Heart right ventricle (tissue), 16 donors: ENCODE results near the gene PPIL1. TPM values are rescaled to one million over a fixed set of nuclear protein-coding genes. Genes with fewer than 3 reads are reported as not detected.
A peak's percentile ranks its signal among the peaks of the same experiment; 100 is the strongest.

ENCODE experiments used
- ATAC-seq, 8 donors: fragments of 200-7000 bp; cut with Tn5 transposase; one replicate each; pipeline ENCODE4 v1.9.1; 2020; ENCODE audit warnings: mild to moderate bottlenecking in 8 of 8, moderate library complexity in 8 of 8, moderate number of reproducible peaks in 1 of 8
- DNase-seq, 2 donors: peaks; one replicate each; pipeline ENCODE4 v3.0.0-alpha.2; 2020
- H3K27ac ChIP-seq, 10 donors: fragments of 200-600 bp; sonication (generic) in 2 of 10; one replicate each; pipeline versions ENCODE4 v1.5.0 to v1.8.0; 2020 to 2022; ENCODE audit warnings: mild to moderate bottlenecking in 3 of 10
- H3K27me3 ChIP-seq, 7 donors: fragments of 200-600 bp; one replicate each; pipeline ENCODE4 v1.8.0; 2021 to 2022; ENCODE audit warnings: mild to moderate bottlenecking in 2 of 7
- H3K36me3 ChIP-seq, 9 donors: fragments of 200-600 bp; sonication (generic) in 1 of 9; one replicate each; pipeline versions ENCODE4 v1.5.0 to v1.8.0; 2020 to 2022; ENCODE audit warnings: mild to moderate bottlenecking in 2 of 9
- H3K4me1 ChIP-seq, 9 donors: fragments of 200-600 bp; sonication (generic) in 1 of 9; one replicate each; pipeline versions ENCODE4 v1.5.0 to v1.8.0; 2020 to 2022; ENCODE audit warnings: mild to moderate bottlenecking in 4 of 9
- H3K4me3 ChIP-seq, 10 donors: fragments of 200-600 bp; sonication (generic) in 2 of 10; one replicate each; pipeline versions ENCODE4 v1.5.0 to v1.8.0; 2020 to 2022; ENCODE audit warnings: mild to moderate bottlenecking in 7 of 10, moderate library complexity in 2 of 10
- H3K9me3 ChIP-seq, 11 donors: fragments of 200-600 bp in 10 of 11; sonication (generic) in 2 of 11; one replicate each; pipeline versions ENCODE4 v1.5.0 to v1.8.0; 2013 to 2022; ENCODE audit warnings: mild to moderate bottlenecking in 2 of 11, control low read depth in 1 of 11, moderate library complexity in 1 of 11
- CTCF ChIP-seq, 9 donors: fragments of 200-600 bp; sonication (generic) in 2 of 9; IDR thresholded peaks; one replicate each; pipeline versions ENCODE4 v1.5.0 to v1.8.0; 2021 to 2022; ENCODE audit warnings: antibody characterized with exemption in 9 of 9, mild to moderate bottlenecking in 5 of 9, moderate library complexity in 1 of 9
- WGBS, 2 donors: extraction: QIAGEN DNeasy Blood & Tissue Kit; methylation state at CpG; one replicate each; pipeline ENCODE4 v1.1.7; 2013; ENCODE audit warnings: inconsistent platforms in 1 of 2; 5-methylcytosine and 5-hydroxymethylcytosine counted together
- intact Hi-C, 10 donors: fragments of 100-400 bp; cut with DNase I; formaldehyde crosslinking; loops; one replicate each; pipeline versions ENCODE4 v1.11.1 to v1.14.2; 2022
- long read RNA-seq, 3 donors: library from polyadenylated mRNA; unstranded; transcript quantifications; one replicate each; pipeline ENCODE4 v2.0.0, GENCODE V29; 2020 to 2021
- polyA plus RNA-seq, 2 donors: library from polyadenylated mRNA; stranded (reverse); fragments of 200-250 nt; gene quantifications; one replicate each; pipeline ENCODE4 v1.2.3, GENCODE V29; 2013
- total RNA-seq, 10 donors: library from RNA; stranded (reverse); fragmentation: NEBNext Ultra II Directional in 3 of 10; extraction: Animal tissue kit (Norgen Biotek cat#: 25700) in 3 of 10; gene quantifications; one replicate each; pipeline versions ENCODE4 v1.2.1 to v1.2.4, GENCODE V29; 2021 to 2023
- donor health status: Arrhythmogenic right ventricular cardiomyopathy.
- donor health status: ischemic (EF 13 %, LVEDD 7.1; RV severe dilation, severe dysfunction).
- donor health status: healthy with polysubstance abuse.
- donor health status: DM: no; HTN: yes; CAD: no.
- donor health status: DM: no; HTN: no; CAD: no.
- donor health status: ischemic (EF 25% LVEDD 6.9; RV normal size, moderate dysfunction).
- donor health status: ischemic (EF 25% LVEDD 5.7; RV mildly dilated, moderate dysfunction).
- donor health status: healthy.
- donor health status: DM: yes; HTN: yes; CAD: no.
- donor health status: Ischemic cardiomyopathy.
- donor health status: ischemic (EF 35%, LVEDD 5.7; RV mildly dilated, moderate dysfunction).
- donor health status: nonischemic (EF 11% LVEDD 7.7; RV severe dilation, severe dysfunction).
- donor health status: DM: yes; HTN: yes; CAD: no.
- donor health status: PGD.
- donor health status: ischemic (EF 29% LVEDD 5.4; RV normal size, mild dysfunction).
- donor health status: nonischemic (EF 23%, LVEDD 6.1; RV moderate dilation, normal function).

Gene PPIL1
- total RNA-seq (100 to 1,000 TPM in 2 of 10 donors, 10 to 100 TPM in 8; 34.5 to 106 (median 49.2) TPM), polyA plus RNA-seq (10 to 100 TPM; 21.1 to 50.3 TPM)
- long read RNA-seq, donor 1, transcript PPIL1-201 (4 exons, 1,739 nt): major isoform, 33 of 66 reads
- long read RNA-seq, donor 1, partial matches to known transcripts: 27 of 66 reads
- long read RNA-seq, donor 1, other reads (novel, unspliced or antisense): 3 of 66 reads
- long read RNA-seq, donor 2, transcript PPIL1-201 (4 exons, 1,739 nt): major isoform, 25 of 44 reads
- long read RNA-seq, donor 2, partial matches to known transcripts: 17 of 44 reads
- long read RNA-seq, donor 2, other reads (novel, unspliced or antisense): 2 of 44 reads
- long read RNA-seq, donor 3, transcript PPIL1-201 (4 exons, 1,739 nt): major isoform, 74 of 139 reads
- long read RNA-seq, donor 3, partial matches to known transcripts: 59 of 139 reads
- long read RNA-seq, donor 3, other reads (novel, unspliced or antisense): 2 of 139 reads

DNA sequence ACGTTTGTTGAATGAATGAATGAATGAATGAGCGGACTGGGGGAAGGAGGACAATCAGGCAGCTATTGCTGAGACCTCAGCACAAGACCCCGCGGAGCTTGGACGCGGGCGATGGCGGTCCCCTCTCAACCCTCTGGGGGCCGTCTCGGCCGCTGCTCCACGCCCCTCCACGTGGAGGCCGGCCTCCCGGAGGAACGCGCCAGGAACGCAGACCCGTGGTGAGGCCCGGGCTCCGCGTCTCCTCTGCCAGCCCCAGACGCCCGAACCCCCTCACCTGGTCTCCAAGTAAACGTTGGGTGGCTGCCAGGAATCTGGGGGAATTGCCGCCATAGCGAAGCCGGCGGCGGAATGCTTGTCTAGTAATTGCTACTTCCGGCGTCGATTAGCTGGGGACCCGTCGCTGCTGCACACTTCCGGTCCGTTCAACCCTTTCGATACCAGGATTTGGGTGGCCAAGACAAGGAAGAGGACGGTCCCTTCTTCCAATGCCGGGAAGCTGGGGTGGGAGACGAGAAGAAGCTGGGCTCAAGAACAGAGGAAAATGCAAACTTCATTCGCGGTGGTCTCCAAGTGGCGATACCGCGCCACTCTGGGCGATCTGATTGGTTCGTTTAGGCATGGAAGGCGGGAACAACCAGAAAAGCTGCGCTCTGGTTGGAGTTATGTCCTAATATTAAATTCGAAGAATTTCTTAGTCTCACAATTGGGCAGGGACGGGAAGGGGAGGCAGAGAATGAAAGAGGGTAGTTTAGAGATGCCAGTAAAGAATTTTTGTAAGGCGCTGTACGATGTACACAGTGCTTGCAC lies at the start of gene PPIL1:
Gene PPIL1, minus strand, starts transcription at position 361 of the 807 bp plus-strand sequence. Its CDS starts 31 bp downstream, at position 330.
- DNase-seq (peak; percentile 77 to 89), ATAC-seq (peak; percentile 88 to 95 (median 92))
- Histone ChIP-seq H3K27ac (peak within 1 kb of the TSS; percentile 37 to 98 (median 92)), H3K4me1 (peaks cover 2 to 37% (median 17%) of the 10 kb centered on the region in 9 donors), H3K36me3 (peaks cover 0 to 21% (median 0%) of the 10 kb centered on the region in 9 donors), H3K27me3 (no peaks in the 10 kb centered on the region), H3K9me3 (no peaks in the 10 kb centered on the region), H3K4me3 (peak within 1 kb of the TSS; percentile 45 to 94 (median 83))
- TF ChIP-seq CTCF (IDR thresholded peaks at IDR 0.05): no peak
- 0% methylated on average over 50 to 54 of the region's 54 CpGs for WGBS, 2 donors
- intact Hi-C loops: loop anchor here in 1 of 10 donors (10.0 kb wide), 1 partner anchor 340 kb away; no protein-coding TSS in a partner anchor

- intact Hi-C loops: no loop called here
- Histone ChIP-seq H3K27ac (peak overlapping the region in 1 of 10 donors; percentile 54), H3K4me3 (no peak overlapping the region), H3K4me1 (peaks cover 0 to 37% (median 23%) of the 10 kb centered on the region in 9 donors), H3K9me3 (no peaks in the 10 kb centered on the region), H3K27me3 (no peaks in the 10 kb centered on the region), H3K36me3 (peaks cover 0 to 71% (median 26%) of the 10 kb centered on the region in 9 donors)
- no peak for TF ChIP-seq CTCF (IDR thresholded peaks at IDR 0.05)
- 88 to 91% methylated on average over 4 of the region's 4 CpGs for WGBS, 2 donors
- no peak for DNase-seq
- no peak for ATAC-seq
Observed at GRCh38 chr6:36924131-36924530, 49.5 kb upstream of the PPIL1 start.

GRCh38 chr6:36920546-36920945 lies 45.9 kb upstream of the PPIL1 start:
- ATAC-seq (peak in 1 of 8 donors; percentile 13), DNase-seq (no peak)
- no peaks in the 10 kb centered on the region for H3K27me3 ChIP-seq
- H3K27ac ChIP-seq: peak overlapping the region in 7 of 10 donors; percentile 7 to 91 (median 57)
- intact Hi-C loops: no loop called here
- H3K9me3 ChIP-seq: no peaks in the 10 kb centered on the region
- H3K36me3 ChIP-seq: peaks cover 0 to 100% (median 39%) of the 10 kb centered on the region in 9 donors
- H3K4me1 ChIP-seq: peaks cover 8 to 42% (median 25%) of the 10 kb centered on the region in 9 donors
- TF ChIP-seq CTCF (IDR thresholded peaks at IDR 0.05): no peak
- no peak overlapping the region for H3K4me3 ChIP-seq
- WGBS, 2 donors: 76 to 84% methylated on average over 5 of the region's 5 CpGs

DNA sequence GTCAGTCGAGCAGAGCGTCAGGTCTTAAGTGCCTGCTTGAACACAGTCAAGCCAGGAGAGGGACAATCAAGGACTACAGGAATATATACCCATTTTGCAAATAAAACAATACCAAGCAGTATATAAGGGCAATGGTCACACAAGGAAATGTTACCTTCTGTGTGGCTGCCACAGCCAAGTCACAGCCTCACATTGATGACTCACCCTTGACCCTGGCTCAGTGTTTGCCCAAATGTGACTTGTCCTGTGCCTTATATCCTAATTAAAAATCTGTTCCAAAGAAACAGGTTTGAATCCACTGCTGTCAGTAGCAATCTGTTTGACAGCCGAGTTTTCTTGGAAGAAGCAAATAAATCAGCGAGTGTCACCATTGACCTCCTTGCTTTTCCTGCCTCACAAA lies 45.4 kb upstream of the PPIL1 start:
- intact Hi-C loops: no loop called here
- H3K27ac ChIP-seq: peak overlapping the region in 9 of 10 donors; percentile 7 to 91 (median 35)

More for the DNA sequence above, 45.4 kb upstream of the PPIL1 start:
- WGBS, 2 donors: 90 to 93% methylated on average over 4 of the region's 4 CpGs
- Histone ChIP-seq H3K4me3 (no peak overlapping the region), H3K27me3 (no peaks in the 10 kb centered on the region), H3K4me1 (peaks cover 8 to 42% (median 26%) of the 10 kb centered on the region in 9 donors), H3K36me3 (peaks cover 0 to 100% (median 41%) of the 10 kb centered on the region in 9 donors), H3K9me3 (no peaks in the 10 kb centered on the region)
- DNase-seq (no peak), ATAC-seq (peak in 1 of 8 donors; percentile 48)
- TF ChIP-seq CTCF (IDR thresholded peaks at IDR 0.05): no peak
